Measurements from ENCODE around the gene NAA25.

The NAA25 gene

DNA sequence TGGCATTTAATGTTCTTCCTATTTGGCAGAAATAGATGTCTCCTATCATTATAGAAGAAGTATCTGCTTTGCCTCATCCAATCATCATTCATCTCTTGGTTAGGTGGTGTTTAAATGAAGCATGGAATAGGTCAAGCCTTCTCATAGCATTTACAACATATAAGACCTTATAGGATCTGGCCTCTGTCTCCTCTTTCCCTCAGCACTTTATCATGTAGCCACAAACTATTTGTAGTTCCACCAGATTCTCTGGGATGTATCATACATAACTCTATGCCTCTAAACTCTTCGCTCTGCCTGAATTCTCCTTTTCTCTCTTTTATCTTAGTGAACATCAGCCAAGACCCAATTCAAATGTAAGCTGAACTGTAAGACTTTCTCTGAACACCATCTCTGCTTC, 20.7 kb downstream of the NAA25 start:
- no peak overlapping the region for H3K9ac ChIP-seq (ENCODE audit: low read depth, low read length)
- no peak for TF ChIP-seq EZH2 (IDR thresholded peaks at IDR 0.05; ENCODE audit: borderline replicate concordance, low read depth, low read length, severe bottlenecking)
- TF ChIP-seq, protein P1, sequence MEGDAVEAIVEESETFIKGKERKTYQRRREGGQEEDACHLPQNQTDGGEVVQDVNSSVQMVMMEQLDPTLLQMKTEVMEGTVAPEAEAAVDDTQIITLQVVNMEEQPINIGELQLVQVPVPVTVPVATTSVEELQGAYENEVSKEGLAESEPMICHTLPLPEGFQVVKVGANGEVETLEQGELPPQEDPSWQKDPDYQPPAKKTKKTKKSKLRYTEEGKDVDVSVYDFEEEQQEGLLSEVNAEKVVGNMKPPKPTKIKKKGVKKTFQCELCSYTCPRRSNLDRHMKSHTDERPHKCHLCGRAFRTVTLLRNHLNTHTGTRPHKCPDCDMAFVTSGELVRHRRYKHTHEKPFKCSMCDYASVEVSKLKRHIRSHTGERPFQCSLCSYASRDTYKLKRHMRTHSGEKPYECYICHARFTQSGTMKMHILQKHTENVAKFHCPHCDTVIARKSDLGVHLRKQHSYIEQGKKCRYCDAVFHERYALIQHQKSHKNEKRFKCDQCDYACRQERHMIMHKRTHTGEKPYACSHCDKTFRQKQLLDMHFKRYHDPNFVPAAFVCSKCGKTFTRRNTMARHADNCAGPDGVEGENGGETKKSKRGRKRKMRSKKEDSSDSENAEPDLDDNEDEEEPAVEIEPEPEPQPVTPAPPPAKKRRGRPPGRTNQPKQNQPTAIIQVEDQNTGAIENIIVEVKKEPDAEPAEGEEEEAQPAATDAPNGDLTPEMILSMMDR (IDR thresholded peaks at IDR 0.05; ENCODE audit: borderline replicate concordance, extremely low read depth, low read length, poor library complexity, severe bottlenecking) = no peak
- DNase-seq = no peak
- no peak overlapping the region for H2AFZ ChIP-seq (ENCODE audit: low read depth, low read length)
- H4K20me1 ChIP-seq (ENCODE audit: insufficient read depth, low read length) = peaks cover 23% of the 10 kb centered on the region; the same call in 1 of the 2 replicates
- no peak overlapping the region for H3K4me3 ChIP-seq (ENCODE audit: low read depth in 1 of 2, low read length in 2 of 2)
- H3K36me3 ChIP-seq (ENCODE audit: insufficient read depth, low read length) = peaks cover 92% of the 10 kb centered on the region
- no peak overlapping the region for H3K27ac ChIP-seq (ENCODE audit: low read length)
- peaks cover 71% of the 10 kb centered on the region for H3K79me2 ChIP-seq (ENCODE audit: insufficient read depth, low read length)
- H3K27me3 ChIP-seq (ENCODE audit: insufficient read depth, low read length, poor library complexity) = no peaks in the 10 kb centered on the region
- H3K9me3 ChIP-seq (ENCODE audit: insufficient read depth, low read length, severe bottlenecking) = no peaks in the 10 kb centered on the region
- H3K4me1 ChIP-seq (ENCODE audit: insufficient read depth, low read length) = no peaks in the 10 kb centered on the region
- no peak overlapping the region for H3K4me2 ChIP-seq (ENCODE audit: insufficient read depth, low read length)
- no peak for ATAC-seq (ENCODE audit: insufficient read depth, low read depth)

GRCh38 chr12:112087055-112087850, 21.3 kb downstream of the NAA25 start:
- H3K27me3 ChIP-seq (ENCODE audit: insufficient read depth, low read length, poor library complexity) = no peaks in the 10 kb centered on the region
- no peak for DNase-seq
- H3K27ac ChIP-seq (ENCODE audit: low read length) = no peak overlapping the region
- H4K20me1 ChIP-seq (ENCODE audit: insufficient read depth, low read length) = peaks cover 23% of the 10 kb centered on the region; the same call in 1 of the 2 replicates
- H3K4me1 ChIP-seq (ENCODE audit: insufficient read depth, low read length) = no peaks in the 10 kb centered on the region
- no peak overlapping the region for H2AFZ ChIP-seq (ENCODE audit: low read depth, low read length)
- H3K36me3 ChIP-seq (ENCODE audit: insufficient read depth, low read length) = peaks cover 90% of the 10 kb centered on the region
- TF ChIP-seq EZH2 (IDR thresholded peaks at IDR 0.05; ENCODE audit: borderline replicate concordance, low read depth, low read length, severe bottlenecking) = no peak
- TF ChIP-seq, protein P1 (IDR thresholded peaks at IDR 0.05; ENCODE audit: borderline replicate concordance, extremely low read depth, low read length, poor library complexity, severe bottlenecking) = peak; percentile 18
- no peak overlapping the region for H3K4me2 ChIP-seq (ENCODE audit: insufficient read depth, low read length)
- H3K4me3 ChIP-seq (ENCODE audit: low read depth in 1 of 2, low read length in 2 of 2) = no peak overlapping the region
- H3K9me3 ChIP-seq (ENCODE audit: insufficient read depth, low read length, severe bottlenecking) = no peaks in the 10 kb centered on the region
- H3K9ac ChIP-seq (ENCODE audit: low read depth, low read length) = no peak overlapping the region
- H3K79me2 ChIP-seq (ENCODE audit: insufficient read depth, low read length) = peaks cover 70% of the 10 kb centered on the region
- no peak for ATAC-seq (ENCODE audit: insufficient read depth, low read depth)

DNA sequence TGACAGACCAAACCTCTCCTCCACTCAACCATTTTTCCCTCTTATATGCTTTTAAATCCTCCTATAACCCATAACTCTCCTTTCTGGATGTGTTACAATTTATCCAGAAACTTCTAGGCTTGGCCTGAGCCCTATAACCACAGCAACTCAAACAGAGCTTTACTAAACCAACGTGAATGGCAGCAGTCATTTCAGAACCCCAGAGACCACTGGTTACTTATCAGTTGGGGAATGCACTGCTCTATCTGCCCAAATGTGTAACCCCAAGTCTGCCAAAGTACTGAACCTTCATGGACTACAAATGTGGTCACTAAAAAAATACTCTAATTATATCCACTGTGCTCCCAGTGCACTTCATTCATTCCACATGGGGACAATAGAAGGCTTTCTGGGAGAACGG, 42.0 kb downstream of the NAA25 start:
- H3K36me3 ChIP-seq (ENCODE audit: insufficient read depth, low read length) = peaks cover 88% of the 10 kb centered on the region
- H3K4me3 ChIP-seq (ENCODE audit: low read depth in 1 of 2, low read length in 2 of 2) = no peak overlapping the region
- ATAC-seq (ENCODE audit: insufficient read depth, low read depth) = no peak
- no peak for DNase-seq
- no peaks in the 10 kb centered on the region for H4K20me1 ChIP-seq (ENCODE audit: insufficient read depth, low read length)
- no peak overlapping the region for H3K9ac ChIP-seq (ENCODE audit: low read depth, low read length)
- no peaks in the 10 kb centered on the region for H3K27me3 ChIP-seq (ENCODE audit: insufficient read depth, low read length, poor library complexity)
- no peak overlapping the region for H2AFZ ChIP-seq (ENCODE audit: low read depth, low read length)
- no peaks in the 10 kb centered on the region for H3K79me2 ChIP-seq (ENCODE audit: insufficient read depth, low read length)
- no peaks in the 10 kb centered on the region for H3K4me1 ChIP-seq (ENCODE audit: insufficient read depth, low read length)
- TF ChIP-seq, protein P1 (IDR thresholded peaks at IDR 0.05; ENCODE audit: borderline replicate concordance, extremely low read depth, low read length, poor library complexity, severe bottlenecking) = no peak
- H3K4me2 ChIP-seq (ENCODE audit: insufficient read depth, low read length) = no peak overlapping the region
- no peak overlapping the region for H3K27ac ChIP-seq (ENCODE audit: low read length)
- H3K9me3 ChIP-seq (ENCODE audit: insufficient read depth, low read length, severe bottlenecking) = no peaks in the 10 kb centered on the region

Measured in DND-41 (cell line).